ENCODE results near the gene NLRP6.
"Not testable (repeated sequence)": the region's sequence is repeated elsewhere in the genome, so short reads cannot be mapped to it uniquely, and the experiment has no call there.

NLRP6 gene

DNA sequence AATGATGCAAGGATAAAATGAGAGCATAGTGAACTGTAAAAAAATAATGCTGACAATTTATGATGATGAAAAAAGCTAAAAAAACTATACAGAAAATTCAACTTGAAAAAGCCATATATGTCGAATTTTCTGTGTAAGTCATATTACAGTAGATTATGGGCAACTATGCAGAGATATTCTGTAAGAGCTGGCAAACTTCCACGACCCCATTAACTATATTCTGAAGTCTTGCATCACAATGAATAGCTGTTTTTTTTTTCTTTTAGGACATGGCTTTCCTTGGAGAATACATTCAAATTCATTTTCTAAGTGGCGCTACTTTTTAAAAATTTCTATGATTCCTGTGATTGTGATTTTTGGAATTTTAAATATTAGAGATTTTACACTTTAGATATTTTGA is 23.0 kb upstream of the NLRP6 start:
- H3K36me3 ChIP-seq (ENCODE audit: control insufficient read depth in 5 of 5, insufficient read depth in 5 of 5, low read length in 5 of 5), result peaks cover 3 to 38% (median 37%) of the 10 kb centered on the region in 5 donors
- peaks cover 0 to 7% (median 0%) of the 10 kb centered on the region in 5 donors for H3K27me3 ChIP-seq (ENCODE audit: control insufficient read depth in 5 of 5, insufficient read depth in 4 of 5, low read length in 5 of 5)
- no peak overlapping the region for H3K9ac ChIP-seq (ENCODE audit: low read length in 5 of 5)
- no peaks in the 10 kb centered on the region for H3K9me3 ChIP-seq (ENCODE audit: control insufficient read depth in 5 of 5, low read length in 5 of 5)
- no peaks in the 10 kb centered on the region for H3K4me1 ChIP-seq (ENCODE audit: control insufficient read depth in 5 of 5, insufficient read depth in 5 of 5, low read length in 5 of 5)
- no peak overlapping the region for H3K27ac ChIP-seq (ENCODE audit: low read depth, low read length)
- H3K4me3 ChIP-seq (ENCODE audit: low read depth in 1 of 5, low read length in 5 of 5), result no peak overlapping the region

DNA sequence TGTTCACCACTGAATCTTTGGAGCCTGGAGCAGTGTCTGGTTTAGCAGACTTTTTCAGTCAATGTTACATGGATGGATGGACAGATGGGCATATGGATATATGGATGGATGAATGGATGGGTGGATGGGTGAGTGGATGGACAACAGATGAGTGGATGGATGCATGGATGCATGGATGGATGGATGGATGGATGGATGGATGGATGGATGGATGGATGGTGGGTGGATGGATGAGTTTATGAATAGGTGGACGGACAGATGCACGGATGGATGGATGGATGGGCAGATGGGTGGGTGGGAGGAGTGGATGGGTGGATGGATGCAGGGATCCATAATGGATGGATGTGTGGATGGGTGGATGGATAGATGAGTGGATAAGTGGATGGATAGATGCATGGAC is 22.4 kb upstream of the NLRP6 start:
- Histone ChIP-seq H3K4me1 (ENCODE audit: control insufficient read depth in 5 of 5, insufficient read depth in 5 of 5, low read length in 5 of 5) (no peaks in the 10 kb centered on the region), H3K9me3 (ENCODE audit: control insufficient read depth in 5 of 5, low read length in 5 of 5) (no peaks in the 10 kb centered on the region), H3K27ac (ENCODE audit: low read depth, low read length) (no peak overlapping the region), H3K4me3 (ENCODE audit: low read depth in 1 of 5, low read length in 5 of 5) (no peak overlapping the region), H3K36me3 (ENCODE audit: control insufficient read depth in 5 of 5, insufficient read depth in 5 of 5, low read length in 5 of 5) (peaks cover 0 to 31% (median 31%) of the 10 kb centered on the region in 5 donors), H3K9ac (ENCODE audit: low read length in 5 of 5) (no peak overlapping the region), H3K27me3 (ENCODE audit: control insufficient read depth in 5 of 5, insufficient read depth in 4 of 5, low read length in 5 of 5) (peaks cover 0 to 7% (median 0%) of the 10 kb centered on the region in 5 donors)

DNA sequence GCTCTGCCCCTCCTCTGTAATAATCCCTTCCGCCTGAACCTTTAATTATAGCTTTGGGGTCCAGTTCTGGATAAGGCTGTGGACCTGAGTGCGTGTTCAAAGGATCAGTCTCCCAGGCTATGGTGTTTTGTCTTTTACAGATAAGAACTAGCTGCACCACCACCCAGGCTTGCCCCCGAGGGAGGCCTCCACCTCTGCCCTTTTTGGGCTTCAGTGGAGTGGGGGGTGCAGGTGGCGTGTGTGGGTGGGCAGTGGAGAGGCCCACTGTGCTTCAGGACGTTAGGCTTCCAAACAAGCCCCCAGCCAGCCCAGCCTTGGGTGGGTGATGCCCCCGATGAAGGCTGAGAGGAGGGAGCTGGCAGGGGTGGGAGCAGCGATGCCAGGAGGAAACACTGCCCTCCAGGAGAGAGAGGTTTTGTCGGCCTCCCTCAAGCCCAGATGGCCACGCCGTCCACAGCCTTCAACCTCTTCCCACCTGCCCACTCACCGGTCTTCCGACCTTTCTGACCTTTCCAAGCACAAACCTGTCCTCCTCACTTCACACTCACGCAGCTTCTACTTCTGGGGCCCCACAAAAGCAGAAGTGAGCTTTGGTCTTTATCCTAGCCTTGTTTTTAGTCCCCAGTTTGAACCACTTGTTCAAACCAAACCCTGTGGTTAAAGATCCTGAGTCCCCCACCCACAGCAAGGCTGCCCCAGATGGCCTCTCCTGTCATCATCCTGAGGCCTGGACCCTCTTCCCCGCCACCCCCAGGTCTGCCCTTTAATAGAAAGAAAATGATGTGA is 21.1 kb upstream of the NLRP6 start:
- Histone ChIP-seq H3K27ac (ENCODE audit: low read depth, low read length) (no peak overlapping the region), H3K4me3 (ENCODE audit: low read depth in 1 of 5, low read length in 5 of 5) (no peak overlapping the region), H3K4me1 (ENCODE audit: control insufficient read depth in 5 of 5, insufficient read depth in 5 of 5, low read length in 5 of 5) (no peaks in the 10 kb centered on the region), H3K9ac (ENCODE audit: low read length in 5 of 5) (no peak overlapping the region), H3K36me3 (ENCODE audit: control insufficient read depth in 5 of 5, insufficient read depth in 5 of 5, low read length in 5 of 5) (peaks cover 0 to 19% (median 18%) of the 10 kb centered on the region in 5 donors), H3K27me3 (ENCODE audit: control insufficient read depth in 5 of 5, insufficient read depth in 4 of 5, low read length in 5 of 5) (peaks cover 0 to 7% (median 0%) of the 10 kb centered on the region in 5 donors), H3K9me3 (ENCODE audit: control insufficient read depth in 5 of 5, low read length in 5 of 5) (no peaks in the 10 kb centered on the region)

DNA sequence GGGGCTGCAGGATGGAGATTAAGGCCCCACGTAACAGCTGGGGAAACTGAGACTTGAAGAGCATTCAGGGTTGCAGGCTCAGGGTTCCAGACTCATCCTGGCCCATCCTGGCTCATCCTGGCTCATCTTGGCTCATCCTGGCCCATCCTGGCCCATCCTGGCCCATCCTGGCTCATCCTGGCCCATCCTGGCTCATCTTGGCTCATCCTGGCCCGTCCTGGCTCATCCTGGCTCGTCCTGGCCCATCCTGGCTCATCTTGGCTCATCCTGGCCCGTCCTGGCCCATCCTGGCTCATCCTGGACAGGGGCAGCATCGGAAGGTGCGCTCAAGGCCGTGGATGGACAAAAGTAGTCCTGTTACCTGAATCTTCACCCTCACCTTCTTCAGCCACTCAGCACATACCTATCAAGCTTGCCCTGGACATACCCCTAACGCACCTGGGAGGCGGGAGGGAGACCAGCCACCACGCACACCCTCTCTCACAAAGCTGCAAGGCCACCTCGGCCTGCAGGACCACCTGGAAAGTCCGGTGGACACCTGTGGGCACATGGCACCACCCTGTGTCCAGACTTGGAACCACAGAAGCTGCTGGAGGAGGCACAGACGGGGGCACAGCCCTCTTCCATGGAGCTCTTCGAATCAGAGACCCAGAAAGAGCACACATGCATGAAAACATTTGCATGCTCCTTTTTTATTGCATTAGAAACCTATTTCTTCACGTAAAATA is 20.3 kb upstream of the NLRP6 start:
- peaks cover 0 to 7% (median 0%) of the 10 kb centered on the region in 5 donors for H3K27me3 ChIP-seq (ENCODE audit: control insufficient read depth in 5 of 5, insufficient read depth in 4 of 5, low read length in 5 of 5)
- H3K27ac ChIP-seq (ENCODE audit: low read depth, low read length), result no peak overlapping the region
- no peaks in the 10 kb centered on the region for H3K9me3 ChIP-seq (ENCODE audit: control insufficient read depth in 5 of 5, low read length in 5 of 5)
- peaks cover 0 to 11% (median 10%) of the 10 kb centered on the region in 5 donors for H3K36me3 ChIP-seq (ENCODE audit: control insufficient read depth in 5 of 5, insufficient read depth in 5 of 5, low read length in 5 of 5)
- no peaks in the 10 kb centered on the region for H3K4me1 ChIP-seq (ENCODE audit: control insufficient read depth in 5 of 5, insufficient read depth in 5 of 5, low read length in 5 of 5)
- no peak overlapping the region for H3K9ac ChIP-seq (ENCODE audit: low read length in 5 of 5)
- no peak overlapping the region for H3K4me3 ChIP-seq (ENCODE audit: low read depth in 1 of 5, low read length in 5 of 5)

DNA sequence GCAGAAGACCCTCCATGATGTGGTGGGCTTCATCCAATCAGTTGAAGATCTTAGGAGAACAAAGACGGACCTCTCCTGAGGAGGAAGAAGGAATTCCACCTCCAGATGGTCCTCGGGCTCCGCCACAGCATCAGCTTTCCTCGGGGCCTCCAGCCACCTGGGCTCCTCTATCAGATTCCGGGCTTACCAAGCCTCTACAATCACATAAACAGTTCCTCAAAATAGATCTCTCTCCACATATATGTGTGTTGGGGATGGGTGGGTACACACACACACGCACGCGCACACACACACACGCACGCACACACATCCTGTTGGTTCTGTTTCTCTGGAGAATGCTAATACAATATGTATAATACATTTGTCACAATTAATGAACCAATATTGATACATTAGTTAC is 18.8 kb upstream of the NLRP6 start:
- no peaks in the 10 kb centered on the region for H3K9me3 ChIP-seq (ENCODE audit: control insufficient read depth in 5 of 5, low read length in 5 of 5)
- no peaks in the 10 kb centered on the region for H3K4me1 ChIP-seq (ENCODE audit: control insufficient read depth in 5 of 5, insufficient read depth in 5 of 5, low read length in 5 of 5)
- no peak overlapping the region for H3K4me3 ChIP-seq (ENCODE audit: low read depth in 1 of 5, low read length in 5 of 5)
- no peak overlapping the region for H3K9ac ChIP-seq (ENCODE audit: low read length in 5 of 5)
- no peak overlapping the region for H3K27ac ChIP-seq (ENCODE audit: low read depth, low read length)
- no peaks in the 10 kb centered on the region for H3K36me3 ChIP-seq (ENCODE audit: control insufficient read depth in 5 of 5, insufficient read depth in 5 of 5, low read length in 5 of 5)
- H3K27me3 ChIP-seq (ENCODE audit: control insufficient read depth in 5 of 5, insufficient read depth in 4 of 5, low read length in 5 of 5), result peaks cover 0 to 7% (median 0%) of the 10 kb centered on the region in 5 donors

DNA sequence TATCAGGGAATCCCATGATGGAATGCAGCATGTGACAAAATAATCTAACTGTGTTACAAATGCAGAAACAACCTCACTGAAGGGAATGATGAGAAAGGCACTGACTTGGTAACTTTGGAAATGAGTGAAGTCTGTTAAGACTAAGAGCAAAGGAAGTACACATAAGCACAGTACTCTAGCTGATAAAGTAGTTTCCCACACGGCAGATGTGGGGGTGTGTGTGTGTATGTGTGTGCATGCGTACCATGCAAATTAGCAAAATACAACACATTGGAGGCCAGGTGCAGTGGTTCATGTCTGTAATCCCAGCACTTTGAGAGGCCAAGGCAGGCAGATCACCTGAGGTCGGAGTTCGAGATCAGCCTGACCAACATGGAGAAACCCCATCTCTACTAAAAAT is 16.6 kb upstream of the NLRP6 start:
- H3K4me3 ChIP-seq (ENCODE audit: low read depth in 1 of 5, low read length in 5 of 5), result no peak overlapping the region
- peaks cover 0 to 6% (median 0%) of the 10 kb centered on the region in 5 donors for H3K9me3 ChIP-seq (ENCODE audit: control insufficient read depth in 5 of 5, low read length in 5 of 5)
- no peaks in the 10 kb centered on the region for H3K4me1 ChIP-seq (ENCODE audit: control insufficient read depth in 5 of 5, insufficient read depth in 5 of 5, low read length in 5 of 5)
- no peaks in the 10 kb centered on the region for H3K36me3 ChIP-seq (ENCODE audit: control insufficient read depth in 5 of 5, insufficient read depth in 5 of 5, low read length in 5 of 5)
- no peak overlapping the region for H3K27ac ChIP-seq (ENCODE audit: low read depth, low read length)
- H3K9ac ChIP-seq (ENCODE audit: low read length in 5 of 5), result no peak overlapping the region
- H3K27me3 ChIP-seq (ENCODE audit: control insufficient read depth in 5 of 5, insufficient read depth in 4 of 5, low read length in 5 of 5), result peaks cover 0 to 7% (median 0%) of the 10 kb centered on the region in 5 donors

DNA sequence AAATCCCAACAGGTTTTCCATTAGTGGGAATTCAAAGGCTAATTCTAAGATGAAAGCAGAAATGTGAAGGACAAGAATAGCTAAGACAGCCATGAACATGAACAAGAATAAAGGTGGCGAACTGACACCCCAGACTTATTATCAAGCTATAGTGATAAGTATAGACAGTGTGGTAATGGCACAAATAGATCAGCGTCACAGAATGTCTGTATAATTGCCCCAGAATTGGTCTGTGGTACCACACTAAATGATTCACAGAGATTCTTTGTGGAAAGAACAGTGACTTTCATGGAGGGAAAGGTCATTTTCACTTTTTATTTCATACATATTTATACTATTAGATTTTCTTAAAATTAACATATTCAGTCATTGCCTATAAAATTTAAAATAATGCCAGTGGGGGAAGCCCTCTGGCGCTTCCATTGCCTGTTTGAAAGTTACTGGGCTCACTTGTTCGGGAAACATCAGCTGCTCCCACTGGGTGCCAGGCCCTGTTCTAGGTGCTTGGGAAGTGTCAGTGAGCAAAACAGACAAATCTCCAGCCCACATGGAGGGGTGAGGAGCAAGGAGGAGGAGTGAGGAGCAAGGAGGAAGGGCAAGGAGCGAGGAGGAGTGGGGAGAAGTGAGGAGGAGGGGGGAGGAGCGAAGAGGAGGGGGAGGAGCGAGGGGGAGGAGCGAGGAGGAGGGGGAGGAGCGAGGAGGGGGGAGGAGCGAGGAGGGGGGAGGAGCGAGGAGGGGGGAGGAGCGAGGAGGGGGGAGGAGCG is 11.3 kb upstream of the NLRP6 start:
- Histone ChIP-seq H3K36me3 (ENCODE audit: control insufficient read depth in 5 of 5, insufficient read depth in 5 of 5, low read length in 5 of 5) (no peaks in the 10 kb centered on the region), H3K9ac (ENCODE audit: low read length in 5 of 5) (no peak overlapping the region), H3K9me3 (ENCODE audit: control insufficient read depth in 5 of 5, low read length in 5 of 5) (peaks cover 0 to 6% (median 0%) of the 10 kb centered on the region in 5 donors), H3K4me3 (ENCODE audit: low read depth in 1 of 5, low read length in 5 of 5) (no peak overlapping the region), H3K4me1 (ENCODE audit: control insufficient read depth in 5 of 5, insufficient read depth in 5 of 5, low read length in 5 of 5) (peaks cover 0 to 26% (median 6%) of the 10 kb centered on the region in 5 donors), H3K27me3 (ENCODE audit: control insufficient read depth in 5 of 5, insufficient read depth in 4 of 5, low read length in 5 of 5) (peaks cover 0 to 3% (median under 1%) of the 10 kb centered on the region in 5 donors), H3K27ac (ENCODE audit: low read depth, low read length) (no peak overlapping the region)

DNA sequence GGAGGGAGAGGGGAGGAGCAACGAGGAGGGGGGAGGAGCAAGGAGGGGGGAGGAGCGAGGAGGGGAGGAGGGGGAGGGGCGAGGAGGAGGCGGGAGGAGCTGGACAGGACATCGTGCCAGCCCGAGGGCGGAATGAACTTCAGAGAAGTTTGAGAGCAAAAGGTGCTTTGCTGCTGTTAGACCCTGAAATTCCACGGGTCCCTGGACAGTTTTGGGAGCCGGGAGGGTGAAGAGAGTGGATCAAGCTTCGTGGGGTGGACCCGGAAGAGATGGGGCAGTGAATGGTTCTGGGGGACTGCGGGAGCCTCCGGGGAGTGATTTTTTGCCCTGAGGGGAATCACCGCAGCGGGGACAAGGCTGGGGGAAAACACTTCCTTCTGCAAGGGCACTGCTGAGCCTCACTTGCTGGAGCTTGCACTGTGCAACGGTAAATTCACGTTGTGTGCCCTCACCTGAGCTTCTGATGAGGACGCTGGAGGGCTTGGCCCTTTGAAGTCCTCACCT is 10.7 kb upstream of the NLRP6 start:
- H3K36me3 ChIP-seq (ENCODE audit: control insufficient read depth in 5 of 5, insufficient read depth in 5 of 5, low read length in 5 of 5), result no peaks in the 10 kb centered on the region
- peaks cover 0 to 7% (median 3%) of the 10 kb centered on the region in 5 donors for H3K27me3 ChIP-seq (ENCODE audit: control insufficient read depth in 5 of 5, insufficient read depth in 4 of 5, low read length in 5 of 5)
- peak overlapping the region; percentile 30 for H3K27ac ChIP-seq (ENCODE audit: low read depth, low read length)
- H3K4me3 ChIP-seq (ENCODE audit: low read depth in 1 of 5, low read length in 5 of 5), result peak overlapping the region; percentile 48 to 60 (median 52)
- H3K9me3 ChIP-seq (ENCODE audit: control insufficient read depth in 5 of 5, low read length in 5 of 5), result peaks cover 0 to 6% (median 0%) of the 10 kb centered on the region in 5 donors
- no peak overlapping the region for H3K9ac ChIP-seq (ENCODE audit: low read length in 5 of 5)
- H3K4me1 ChIP-seq (ENCODE audit: control insufficient read depth in 5 of 5, insufficient read depth in 5 of 5, low read length in 5 of 5), result peaks cover 0 to 26% (median 6%) of the 10 kb centered on the region in 5 donors

DNA sequence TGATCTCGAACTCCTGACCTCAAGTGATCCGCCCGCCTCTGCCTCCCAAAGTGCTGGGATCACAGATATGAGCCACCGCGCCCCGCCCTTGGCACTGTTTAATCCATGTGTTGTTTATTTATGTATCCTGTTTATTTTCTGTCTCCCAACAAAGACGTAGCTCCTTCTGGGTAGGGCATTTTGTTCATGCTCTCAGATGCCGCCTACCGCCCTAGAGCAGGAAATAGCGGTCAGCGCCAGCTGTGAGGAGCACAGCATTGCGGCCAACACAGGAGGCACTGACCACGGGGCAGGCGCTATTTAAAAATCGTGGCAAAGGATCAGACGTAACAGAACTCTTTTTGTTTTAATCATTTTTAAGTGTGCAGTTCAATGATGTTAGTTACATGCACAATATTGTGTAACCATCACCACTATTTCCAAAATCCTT is 9.5 kb upstream of the NLRP6 start:
- H3K27ac ChIP-seq (ENCODE audit: low read depth, low read length), result peak overlapping the region; percentile 63
- H3K36me3 ChIP-seq (ENCODE audit: control insufficient read depth in 5 of 5, insufficient read depth in 5 of 5, low read length in 5 of 5); H3K9ac ChIP-seq (ENCODE audit: low read length in 5 of 5); H3K9me3 ChIP-seq (ENCODE audit: control insufficient read depth in 5 of 5, low read length in 5 of 5); H3K27me3 ChIP-seq (ENCODE audit: control insufficient read depth in 5 of 5, insufficient read depth in 4 of 5, low read length in 5 of 5): not testable (repeated sequence)
- peak overlapping the region; percentile 23 to 60 (median 42) for H3K4me3 ChIP-seq (ENCODE audit: low read depth in 1 of 5, low read length in 5 of 5)
- peaks cover 0 to 26% (median 6%) of the 10 kb centered on the region in 5 donors for H3K4me1 ChIP-seq (ENCODE audit: control insufficient read depth in 5 of 5, insufficient read depth in 5 of 5, low read length in 5 of 5)
